Mucosa of stomach (tissue), 1 donor: ENCODE measurements around the gene CDCA4.

Source experiments
- H3K27me3 ChIP-seq: one replicate; pipeline ENCODE4 v1.7.0; 2013; ENCODE audit warnings: mild to moderate bottlenecking, low read length; ENCODE audit not compliant: control insufficient read depth, insufficient read depth
- H3K36me3 ChIP-seq: one replicate; pipeline ENCODE4 v1.7.0; 2013; ENCODE audit warnings: low read length; ENCODE audit not compliant: control insufficient read depth, insufficient read depth
- H3K4me1 ChIP-seq: one replicate; pipeline ENCODE4 v1.7.0; 2013; ENCODE audit warnings: mild to moderate bottlenecking, low read length; ENCODE audit not compliant: control insufficient read depth, insufficient read depth
- H3K4me3 ChIP-seq: one replicate; pipeline ENCODE4 v1.7.0; 2013; ENCODE audit warnings: low read length
- H3K9ac ChIP-seq: one replicate; pipeline ENCODE4 v1.7.0; 2013; ENCODE audit warnings: mild to moderate bottlenecking, low read length, moderate library complexity
- H3K9me3 ChIP-seq: one replicate; pipeline ENCODE4 v1.7.0; 2013; ENCODE audit warnings: mild to moderate bottlenecking, low read length, moderate library complexity; ENCODE audit not compliant: control insufficient read depth
- donor health status: Pancreatic carcinoma.

CDCA4 gene

DNA sequence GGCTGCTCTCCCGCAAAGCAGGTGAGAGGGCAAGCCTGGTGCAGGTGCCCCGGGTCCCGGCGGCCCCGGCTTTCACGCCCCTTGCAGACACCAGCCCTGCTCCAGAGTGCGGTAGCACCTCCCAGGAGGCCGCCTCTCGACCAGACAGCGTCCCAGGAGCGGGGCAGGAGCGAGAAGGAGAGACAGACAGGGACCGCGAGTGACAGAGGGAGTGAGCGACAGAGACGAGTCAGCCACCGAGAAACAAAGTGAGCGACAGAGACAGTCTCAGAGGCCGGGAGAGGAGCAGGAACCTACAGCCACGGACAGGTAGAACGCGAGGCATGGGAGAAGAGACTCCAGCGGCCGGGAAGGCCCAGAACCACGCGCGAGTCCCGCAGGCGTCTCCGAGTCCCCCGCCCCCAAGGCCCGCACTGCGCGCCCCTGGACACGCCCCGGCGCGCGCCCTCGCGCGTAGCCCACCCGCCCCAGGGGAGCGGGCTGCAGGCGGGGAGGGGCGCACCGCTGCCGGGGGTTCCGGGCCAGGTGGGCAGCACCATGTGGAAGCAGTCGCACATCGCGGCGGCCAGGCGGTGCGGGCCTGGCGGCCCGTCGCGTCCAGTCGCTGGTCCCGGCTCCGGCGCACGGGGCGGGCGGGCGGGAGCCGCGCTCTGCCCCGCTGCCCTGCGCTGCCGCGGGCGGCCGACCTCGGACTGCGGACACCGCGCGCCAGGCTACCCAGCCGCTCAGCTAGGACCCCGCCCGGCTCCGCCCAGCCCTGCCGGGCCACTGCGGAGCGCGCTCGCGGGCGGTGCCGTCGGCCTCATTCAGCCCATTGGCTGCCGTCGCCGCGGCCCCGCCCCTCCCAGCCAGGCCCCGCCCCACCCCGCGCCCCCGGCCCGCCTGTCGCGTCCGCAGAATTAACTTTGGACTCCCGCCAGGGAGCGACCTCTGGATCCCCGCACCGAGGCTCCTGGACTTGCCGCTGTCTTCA, 42.9 kb downstream of the CDCA4 start, which contains the start of gene AHNAK2:
Gene AHNAK2 (minus strand): TSS at position 694 of the 973 bp plus-strand sequence. CDS start 137 bp downstream, at position 557.
- Histone ChIP-seq H3K4me1 (peaks cover 53% of the 10 kb centered on the region), H3K9ac (peak within 1 kb of the TSS; percentile 47), H3K36me3 (no peaks in the 10 kb centered on the region), H3K4me3 (peak within 1 kb of the TSS; percentile 17), H3K27me3 (peaks cover 39% of the 10 kb centered on the region), H3K9me3 (no peaks in the 10 kb centered on the region)

DNA sequence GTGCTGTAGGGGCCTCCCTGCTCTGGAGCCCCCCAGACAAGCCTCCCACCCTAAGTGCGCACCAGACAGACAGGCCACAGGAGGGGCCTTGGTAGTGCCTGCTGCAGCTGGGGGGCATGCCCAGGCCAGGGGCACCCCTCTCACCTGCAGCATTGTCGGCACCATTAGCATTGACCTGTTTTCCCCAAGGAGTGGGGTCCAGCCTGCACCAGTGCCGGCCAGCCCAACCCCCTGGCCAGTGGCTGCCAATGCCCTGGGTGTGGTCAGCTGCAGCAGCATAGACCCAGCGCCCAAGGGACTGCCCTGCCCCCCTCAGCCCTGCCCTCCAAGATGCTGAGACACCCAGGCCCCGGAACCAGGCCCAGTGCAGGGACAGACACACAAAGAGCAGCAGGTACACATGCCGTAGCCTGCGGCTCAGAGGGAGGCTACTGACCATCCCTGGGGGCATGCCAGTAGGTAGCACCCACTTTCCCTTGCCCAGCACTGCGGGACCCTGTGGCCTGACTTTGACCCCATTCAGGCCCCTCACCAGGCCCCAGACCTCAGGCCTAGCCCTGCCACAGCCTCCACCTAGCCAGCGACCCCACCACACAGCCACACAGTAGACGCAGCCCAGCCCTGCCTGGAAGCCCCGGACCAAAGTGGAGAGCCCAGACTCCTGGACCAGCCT, 43.7 kb downstream of the CDCA4 start:
- peaks cover 62% of the 10 kb centered on the region for H3K4me1 ChIP-seq

DNA sequence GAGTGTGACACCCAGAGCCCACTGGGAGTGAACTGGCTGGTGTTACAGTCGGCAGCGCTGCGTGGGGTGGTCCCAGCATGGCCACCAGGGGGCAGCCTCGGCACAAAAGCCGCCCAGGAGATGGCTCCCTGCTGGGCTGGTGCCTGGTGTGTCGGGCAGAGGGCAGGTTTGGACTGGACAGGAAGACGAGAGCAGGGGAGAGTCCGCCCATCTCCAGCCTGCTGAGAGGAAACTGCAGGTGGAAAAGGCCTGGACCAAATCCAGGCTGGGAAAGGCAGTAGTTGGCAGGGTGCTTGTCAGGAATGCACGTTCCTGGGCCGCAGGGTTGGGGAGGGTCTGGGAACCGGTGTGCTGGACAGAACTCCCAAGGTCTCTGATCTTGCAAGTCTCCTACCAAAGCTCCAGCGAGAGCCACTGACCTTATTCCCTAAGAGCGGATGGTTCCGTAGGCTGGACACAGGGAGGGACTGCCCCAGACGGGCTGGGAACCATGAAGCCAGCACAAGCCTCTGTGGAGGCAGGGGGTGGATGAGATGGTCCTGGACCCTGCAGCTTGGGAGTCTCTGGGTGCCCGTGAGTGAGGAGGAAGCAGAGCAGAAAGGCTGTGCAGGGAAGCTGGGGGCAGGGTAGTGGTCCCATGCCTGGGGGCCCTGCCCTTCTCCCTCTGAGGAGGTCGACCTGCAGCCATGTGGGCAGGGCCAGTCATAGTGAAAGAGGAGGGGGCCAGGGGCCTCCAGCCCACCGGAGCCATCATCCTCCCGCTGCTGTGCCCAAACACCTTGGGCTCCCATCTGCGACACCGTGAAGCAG, 44.5 kb downstream of the CDCA4 start:
- Histone ChIP-seq H3K4me3 (no peak overlapping the region), H3K4me1 (peaks cover 69% of the 10 kb centered on the region), H3K9ac (no peak overlapping the region), H3K9me3 (no peaks in the 10 kb centered on the region), H3K36me3 (no peaks in the 10 kb centered on the region), H3K27me3 (peaks cover 39% of the 10 kb centered on the region)

More for the DNA sequence above, 43.7 kb downstream of the CDCA4 start:
- Histone ChIP-seq H3K9me3 (no peaks in the 10 kb centered on the region), H3K27me3 (peaks cover 39% of the 10 kb centered on the region), H3K36me3 (no peaks in the 10 kb centered on the region), H3K4me3 (peak overlapping the region; percentile 17), H3K9ac (peak overlapping the region; percentile 47)

DNA sequence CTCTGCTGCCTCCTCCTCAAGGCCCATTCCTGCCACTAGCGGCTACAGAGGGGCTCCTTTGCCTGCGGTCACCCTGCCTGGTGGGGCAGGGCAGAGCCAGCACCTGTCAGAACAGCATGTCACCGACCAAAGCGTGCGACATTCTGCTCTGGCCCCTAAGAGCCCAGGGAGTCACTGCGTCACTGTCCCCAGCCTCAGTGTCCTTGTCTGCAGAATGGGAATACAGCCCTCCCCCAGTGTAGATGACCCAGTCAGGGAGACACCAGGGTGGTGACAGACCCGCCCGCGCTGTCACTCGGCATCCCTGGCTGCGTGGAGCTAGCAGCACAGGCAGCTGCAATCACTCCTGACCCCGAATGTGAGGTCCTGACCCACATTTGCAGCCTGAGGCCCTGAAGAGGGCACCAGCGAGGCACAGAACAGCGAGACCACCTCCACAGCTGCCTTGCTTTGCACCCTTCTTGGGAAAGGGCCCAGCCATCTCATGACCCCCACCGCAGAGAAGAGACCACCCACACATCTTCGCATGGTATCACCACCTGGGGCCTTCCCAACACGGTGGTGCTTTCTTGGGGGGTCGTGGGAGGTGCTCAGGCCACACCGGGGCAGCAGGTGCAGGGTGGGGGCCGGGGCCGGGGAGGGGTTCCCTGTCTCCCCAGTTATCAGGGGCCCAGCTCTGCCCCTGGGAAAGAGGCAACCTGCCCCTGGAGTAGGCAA, 45.2 kb downstream of the CDCA4 start:
- Histone ChIP-seq H3K4me3 (no peak overlapping the region), H3K4me1 (peaks cover 77% of the 10 kb centered on the region), H3K36me3 (no peaks in the 10 kb centered on the region), H3K27me3 (peaks cover 39% of the 10 kb centered on the region), H3K9ac (no peak overlapping the region), H3K9me3 (no peaks in the 10 kb centered on the region)

DNA sequence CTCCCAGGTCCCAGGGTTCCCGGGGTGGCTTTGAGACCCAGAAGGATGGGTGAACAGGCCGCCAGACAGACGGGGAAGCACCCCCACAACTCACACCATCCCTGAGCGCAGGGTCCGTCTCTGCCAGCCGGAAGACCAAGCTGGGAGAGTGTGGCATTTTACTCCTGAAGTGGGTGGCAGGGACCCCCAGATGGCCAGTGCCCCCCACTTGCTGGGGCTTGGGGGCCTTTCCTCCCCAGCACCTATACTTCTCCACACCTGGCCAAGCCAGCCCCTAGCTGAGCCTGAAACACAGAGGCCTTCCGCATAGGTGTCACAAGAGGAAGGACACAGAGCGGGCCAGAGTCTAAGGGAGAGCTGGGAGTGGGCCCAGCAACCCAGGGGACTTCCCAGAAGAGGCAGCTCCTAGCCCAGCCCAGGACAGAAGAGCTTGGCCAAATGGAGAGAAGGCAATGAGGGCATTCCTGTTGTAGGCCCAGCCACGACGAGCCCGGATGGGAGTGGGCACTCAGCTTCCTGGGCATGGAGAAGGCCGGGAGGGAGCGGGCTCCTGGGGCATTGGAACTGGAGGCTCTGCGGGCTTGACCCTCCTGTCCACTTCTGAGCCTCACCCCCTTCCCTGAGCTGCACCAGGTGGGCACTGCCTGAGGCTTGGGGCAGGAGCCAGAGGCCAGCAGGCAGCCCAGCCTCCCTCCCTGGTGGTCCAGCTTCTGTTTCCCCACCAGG, 46.1 kb downstream of the CDCA4 start:
- peaks cover 39% of the 10 kb centered on the region for H3K27me3 ChIP-seq
- H3K4me1 ChIP-seq = peaks cover 83% of the 10 kb centered on the region
- no peaks in the 10 kb centered on the region for H3K9me3 ChIP-seq
- H3K4me3 ChIP-seq = no peak overlapping the region
- H3K36me3 ChIP-seq = no peaks in the 10 kb centered on the region
- H3K9ac ChIP-seq = peak overlapping the region; percentile 39

DNA sequence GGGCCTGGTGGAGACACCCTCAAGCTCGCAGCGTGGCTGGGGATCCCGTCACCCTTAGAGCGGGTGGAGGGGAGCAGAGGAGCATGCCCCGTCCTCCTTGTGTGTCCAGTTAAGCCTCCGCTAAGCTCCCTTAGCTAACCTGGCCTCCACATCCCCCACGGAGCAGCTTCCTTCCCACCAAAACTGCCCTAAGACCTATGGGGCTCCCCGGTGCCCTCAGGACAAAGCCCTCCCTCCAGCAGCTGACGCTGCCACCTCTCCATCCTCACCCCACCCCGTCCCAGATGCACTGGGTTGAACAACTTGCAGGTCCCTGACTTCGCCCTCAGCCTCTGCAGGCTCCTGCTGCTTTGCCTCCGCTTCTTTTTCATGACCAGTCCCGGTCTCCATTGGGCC, 46.7 kb downstream of the CDCA4 start:
- Histone ChIP-seq H3K9ac (peak overlapping the region; percentile 39), H3K4me1 (peaks cover 84% of the 10 kb centered on the region), H3K9me3 (no peaks in the 10 kb centered on the region), H3K4me3 (no peak overlapping the region), H3K36me3 (no peaks in the 10 kb centered on the region), H3K27me3 (peaks cover 36% of the 10 kb centered on the region)

DNA sequence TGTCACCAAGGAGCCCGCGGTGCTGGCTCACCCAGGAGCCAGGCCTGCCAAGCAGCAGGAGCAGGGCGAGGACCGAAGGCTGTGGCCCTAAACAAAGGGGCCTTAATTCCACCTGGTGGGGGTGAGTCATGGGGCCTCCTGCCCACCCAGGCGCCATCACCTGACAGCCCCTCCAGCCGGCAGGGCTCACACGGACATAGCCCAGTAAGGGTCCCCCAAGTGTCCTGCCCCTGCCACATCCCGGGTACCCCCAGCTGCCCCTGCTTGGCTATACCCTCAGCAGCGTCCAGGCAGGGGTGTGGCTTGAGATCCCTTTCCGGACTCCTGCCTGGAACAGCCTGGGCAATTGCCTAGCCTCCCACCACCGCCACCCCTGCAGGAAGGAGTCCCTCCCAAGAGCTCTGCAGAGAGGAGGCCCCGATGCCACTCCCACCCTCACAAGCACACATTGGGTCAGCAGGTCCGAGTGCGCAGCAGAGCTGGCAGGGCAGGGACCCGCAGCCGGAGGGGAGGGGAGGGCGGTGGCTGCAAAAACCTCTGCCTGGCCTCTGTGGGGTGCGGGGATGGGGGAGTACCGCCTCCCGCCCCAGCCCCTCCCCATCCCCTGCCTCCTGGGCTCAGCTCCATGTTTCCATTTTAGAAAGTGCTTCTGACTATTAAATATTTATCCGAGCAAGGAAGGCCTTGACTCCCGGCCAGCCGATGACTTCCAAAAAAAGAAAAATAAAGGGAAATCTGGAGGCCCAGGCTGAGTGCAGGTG, 47.3 kb downstream of the CDCA4 start:
- H3K36me3 ChIP-seq = no peaks in the 10 kb centered on the region
- H3K27me3 ChIP-seq = peaks cover 33% of the 10 kb centered on the region
- H3K9me3 ChIP-seq = no peaks in the 10 kb centered on the region
- no peak overlapping the region for H3K4me3 ChIP-seq
- peak overlapping the region; percentile 39 for H3K9ac ChIP-seq
- H3K4me1 ChIP-seq = peaks cover 88% of the 10 kb centered on the region

DNA sequence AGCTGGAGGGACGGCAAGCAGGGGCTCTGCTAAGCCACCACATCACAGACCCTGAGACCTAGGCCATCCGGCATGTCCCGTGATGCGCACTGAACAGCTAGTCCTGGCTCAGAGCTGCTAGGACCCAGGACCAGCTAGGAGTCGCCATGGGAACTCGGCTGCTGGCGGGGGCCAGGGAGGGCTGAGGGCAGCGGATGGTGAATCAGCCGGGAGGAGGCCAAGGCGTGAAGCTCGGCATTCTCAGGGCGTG, 47.8 kb downstream of the CDCA4 start:
- peaks cover 36% of the 10 kb centered on the region for H3K27me3 ChIP-seq
- H3K36me3 ChIP-seq = no peaks in the 10 kb centered on the region
- H3K9me3 ChIP-seq = no peaks in the 10 kb centered on the region
- peak overlapping the region; percentile 77 for H3K9ac ChIP-seq
- peak overlapping the region; percentile 31 for H3K4me3 ChIP-seq
- peaks cover 91% of the 10 kb centered on the region for H3K4me1 ChIP-seq

DNA sequence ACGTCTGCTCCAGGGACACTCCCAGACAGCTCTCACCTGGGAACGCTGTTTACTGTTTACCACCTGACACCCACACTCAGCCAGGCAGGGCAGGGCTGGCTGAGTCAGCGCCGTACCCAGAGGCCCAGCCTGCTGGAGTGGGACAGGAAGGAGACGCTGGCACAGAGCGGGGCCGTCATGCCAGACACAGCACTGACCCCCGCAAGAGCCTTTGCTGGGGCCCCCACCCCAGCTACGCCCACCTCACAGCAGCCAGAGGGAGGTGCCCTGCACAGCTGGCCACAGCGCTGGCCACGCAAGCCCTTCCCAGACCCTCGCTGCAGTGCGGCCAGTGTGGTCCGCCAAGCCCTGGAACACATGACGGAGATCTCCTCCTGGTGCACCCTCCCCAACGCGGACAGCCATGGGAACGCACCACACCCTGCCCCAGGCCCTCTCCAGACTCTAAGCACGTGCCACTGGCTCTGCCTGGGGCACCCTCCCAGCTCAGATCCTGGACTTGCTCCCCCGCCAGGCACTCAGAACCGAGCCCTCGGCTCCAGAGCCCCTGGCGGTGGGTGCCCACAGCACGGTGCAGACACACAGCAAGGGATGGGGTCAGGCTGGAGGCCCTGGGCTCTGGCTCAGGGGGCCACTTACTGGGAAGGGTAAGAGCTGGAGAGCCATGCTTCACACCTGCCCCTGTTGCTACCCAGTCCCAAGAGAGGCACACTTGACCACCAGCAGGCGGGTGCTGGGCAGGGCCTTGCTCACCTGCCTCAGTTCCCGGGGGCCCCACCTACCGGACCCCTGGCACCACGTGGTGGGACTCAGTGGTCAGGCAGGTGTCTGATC, 48.4 kb downstream of the CDCA4 start:
- Histone ChIP-seq H3K36me3 (no peaks in the 10 kb centered on the region), H3K4me1 (peaks cover 92% of the 10 kb centered on the region), H3K4me3 (peak overlapping the region; percentile 31), H3K9ac (peak overlapping the region; percentile 77), H3K9me3 (no peaks in the 10 kb centered on the region), H3K27me3 (peaks cover 36% of the 10 kb centered on the region)
